TTC549 (cell line): Measurements from ENCODE around the gene CALHM1.
A peak's percentile ranks its signal among the peaks of the same experiment; 100 is the strongest.
"Not testable (repeated sequence)": the region's sequence is repeated elsewhere in the genome, so short reads cannot be mapped to it uniquely, and the experiment has no call there.

ENCODE experiments used
- FAIRE-seq: peaks from 2 replicates; lab custom pipeline; 2012; peaks lifted over from hg19 to GRCh38; lab: Jason Lieb, UNC

Gene CALHM1

DNA sequence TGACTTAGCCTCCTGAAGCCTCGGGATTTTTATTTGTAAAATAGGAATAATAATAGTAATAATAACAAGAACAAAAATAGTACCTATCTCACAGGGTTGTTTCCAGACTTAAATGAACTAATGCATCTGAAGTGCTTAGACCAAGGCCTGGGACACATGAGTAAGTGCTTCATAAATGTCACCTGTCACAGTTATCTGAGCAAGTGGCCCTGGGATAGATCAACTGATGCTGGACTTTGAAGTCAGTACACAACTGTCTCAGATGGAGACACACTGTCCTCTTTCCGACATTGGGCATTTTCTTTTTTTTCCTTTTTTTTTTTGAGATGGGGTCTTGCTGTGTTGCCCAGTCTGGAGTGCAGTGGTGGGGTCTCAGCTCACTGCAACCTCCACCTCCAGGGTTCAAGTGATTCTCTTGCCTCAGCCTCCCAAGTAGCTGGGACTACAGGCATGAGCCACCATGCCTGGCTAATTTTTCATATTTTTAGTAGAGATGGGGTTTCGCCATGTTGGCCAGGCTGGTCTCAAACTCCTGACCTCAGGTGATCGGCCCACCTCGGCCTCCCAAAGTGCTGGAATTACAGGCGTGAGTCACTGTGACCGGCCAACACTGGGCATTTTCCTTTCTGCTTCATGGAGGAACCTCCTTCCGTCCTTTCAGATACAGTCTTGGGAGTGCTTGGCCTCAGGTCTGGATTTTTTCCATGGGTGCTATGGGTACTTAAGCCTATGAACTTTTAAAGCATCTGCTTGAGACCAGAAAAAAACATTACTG lies 28.1 kb upstream of the CALHM1 start:
- not testable (repeated sequence) for FAIRE-seq

DNA sequence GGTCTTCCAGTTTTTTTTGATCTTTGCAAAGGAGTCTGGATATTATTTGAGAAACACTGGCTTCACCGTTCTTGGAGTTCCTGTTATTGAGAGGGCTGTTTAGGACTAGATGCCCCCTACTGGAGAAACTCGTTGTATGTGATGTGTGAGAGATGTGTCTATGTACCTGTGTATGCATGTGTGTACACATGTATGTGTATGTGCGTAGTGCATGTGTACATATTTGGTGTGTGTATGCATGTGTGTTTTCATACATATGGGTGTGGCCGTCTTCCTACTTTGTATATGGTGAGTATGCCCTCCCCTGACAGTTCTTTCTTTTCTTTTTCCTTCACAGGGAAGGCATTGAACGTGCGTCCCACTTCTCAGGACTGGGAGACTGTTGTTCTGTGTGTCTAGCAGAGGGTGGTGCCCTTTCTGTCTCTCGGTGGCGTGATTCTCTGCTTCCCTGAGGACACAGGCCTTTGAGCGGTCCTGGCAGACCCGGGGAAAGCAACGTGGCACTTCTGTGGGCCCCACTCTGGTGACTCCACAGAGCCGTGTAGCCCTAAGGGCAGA lies 23.4 kb upstream of the CALHM1 start:
- peak; percentile 62 for FAIRE-seq

DNA sequence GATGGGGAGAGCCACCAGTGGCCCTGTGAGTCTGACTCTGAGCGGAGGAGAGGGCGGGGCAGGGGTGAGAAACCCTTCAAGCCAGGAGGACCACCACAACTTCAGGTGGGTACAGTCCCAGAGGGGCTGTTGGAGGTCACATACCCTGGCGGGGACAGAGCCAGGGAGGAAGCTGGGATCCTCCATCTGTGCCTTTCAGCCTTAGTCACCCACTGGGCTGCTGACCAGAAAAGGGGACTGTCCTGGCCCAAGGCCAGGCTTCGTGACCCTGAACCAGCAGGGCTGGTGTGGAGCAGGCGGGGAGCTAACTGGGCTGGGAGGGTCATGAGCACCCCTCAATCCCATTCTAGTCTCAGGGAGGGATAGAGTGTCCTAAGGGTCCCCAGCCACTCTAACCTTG lies 21.8 kb upstream of the CALHM1 start:
- FAIRE-seq, result no peak

DNA sequence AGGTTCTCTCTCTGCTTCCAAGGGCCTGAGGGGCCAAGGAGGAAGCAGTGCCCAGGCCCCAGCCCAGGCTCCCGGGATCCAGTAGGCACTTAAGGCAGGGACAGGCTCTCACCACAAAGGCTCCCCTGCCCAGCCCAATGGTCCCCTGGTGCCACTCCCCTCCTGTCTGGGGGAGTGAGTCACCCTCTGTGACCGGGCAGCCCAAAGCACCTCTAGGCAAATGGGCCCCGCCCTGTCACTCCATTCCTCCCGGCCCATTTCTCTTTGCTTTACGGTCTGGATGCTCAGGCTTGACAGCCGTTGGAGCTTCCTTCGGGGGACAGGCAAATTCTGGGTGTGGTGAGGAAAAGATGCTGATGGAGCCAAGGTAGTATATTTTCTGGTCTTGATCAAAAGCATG lies 20.4 kb upstream of the CALHM1 start, which contains the start of gene CALHM3:
Gene CALHM3, minus strand, starts transcription at position 106 of the 400 bp plus-strand sequence. CDS start 208 bp downstream, outside the sequence.
- FAIRE-seq, result no peak

DNA sequence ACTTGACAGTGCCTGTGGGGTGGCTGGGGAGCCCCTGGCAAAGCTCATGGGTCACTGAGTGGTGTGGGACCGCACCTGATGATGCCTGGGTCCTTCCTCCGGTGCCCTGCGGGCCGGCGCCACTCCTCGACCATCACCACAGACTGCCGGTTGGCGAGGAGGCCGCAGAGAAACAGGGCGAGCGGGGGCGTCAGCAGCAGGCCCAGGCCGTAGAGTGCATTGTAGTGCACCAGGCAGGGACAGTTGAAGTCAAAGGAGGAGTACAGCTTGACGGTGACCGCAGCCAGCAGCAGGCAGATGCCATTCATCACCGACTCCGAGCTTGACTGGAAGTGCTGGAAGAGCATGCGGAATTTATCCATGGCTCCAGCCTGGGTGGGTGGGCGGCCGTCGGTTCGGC lies 20.0 kb upstream of the CALHM1 start:
- no peak for FAIRE-seq

DNA sequence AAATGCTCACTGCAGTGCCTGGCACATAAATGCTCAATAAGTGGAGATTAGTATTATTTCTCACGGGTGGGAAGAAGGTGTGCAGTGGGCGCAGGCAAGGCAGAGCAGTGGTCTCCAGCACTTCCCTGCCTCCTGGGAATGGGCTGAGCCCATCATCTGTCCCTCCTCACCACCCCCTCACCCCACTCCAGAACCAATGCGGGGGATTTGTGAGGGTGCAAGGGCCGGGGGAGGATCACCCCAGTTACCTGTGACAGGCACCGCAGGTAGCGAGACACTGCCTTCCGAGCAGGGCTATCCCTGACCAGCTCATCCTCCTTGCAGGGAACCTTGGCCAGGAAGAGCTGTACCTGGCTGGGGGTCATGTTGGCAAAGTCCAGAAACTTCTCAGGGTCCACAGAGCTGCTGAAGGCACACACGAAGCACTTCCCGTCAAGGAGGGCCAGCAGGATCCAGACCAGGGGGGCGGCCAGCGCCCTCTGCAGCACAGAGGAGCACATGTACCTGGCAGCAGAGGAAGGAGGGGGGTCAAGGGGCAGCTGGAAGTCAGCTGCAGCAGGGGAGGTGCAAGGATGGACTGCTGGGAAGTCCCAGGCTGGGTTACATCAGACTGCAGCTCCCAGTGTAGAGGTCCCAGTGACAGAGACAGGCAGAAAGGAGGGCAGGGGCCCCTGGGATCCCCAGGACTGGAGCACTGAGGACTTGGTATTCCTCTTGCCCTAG lies 17.5 kb upstream of the CALHM1 start:
- FAIRE-seq, result no peak

DNA sequence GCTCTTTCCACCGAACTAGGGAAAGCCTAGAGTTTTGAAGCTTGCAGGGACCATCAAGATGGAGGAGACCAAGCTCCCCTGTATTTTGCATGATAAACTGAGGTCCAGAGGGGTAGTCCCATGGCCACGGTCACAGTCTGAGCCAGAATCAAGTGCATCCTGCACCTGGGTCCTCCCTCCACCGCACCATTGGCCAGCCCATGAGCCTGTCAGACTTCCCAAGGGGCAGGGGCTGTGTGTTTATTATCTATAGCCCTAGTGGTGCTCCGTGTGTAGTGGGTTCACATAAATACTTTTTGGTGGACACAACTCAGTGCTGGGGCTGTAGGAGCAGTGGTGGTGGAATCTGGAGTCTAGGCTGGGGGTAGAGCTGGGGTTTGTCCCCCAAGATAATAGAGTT lies 16.7 kb upstream of the CALHM1 start:
- FAIRE-seq, result no peak

DNA sequence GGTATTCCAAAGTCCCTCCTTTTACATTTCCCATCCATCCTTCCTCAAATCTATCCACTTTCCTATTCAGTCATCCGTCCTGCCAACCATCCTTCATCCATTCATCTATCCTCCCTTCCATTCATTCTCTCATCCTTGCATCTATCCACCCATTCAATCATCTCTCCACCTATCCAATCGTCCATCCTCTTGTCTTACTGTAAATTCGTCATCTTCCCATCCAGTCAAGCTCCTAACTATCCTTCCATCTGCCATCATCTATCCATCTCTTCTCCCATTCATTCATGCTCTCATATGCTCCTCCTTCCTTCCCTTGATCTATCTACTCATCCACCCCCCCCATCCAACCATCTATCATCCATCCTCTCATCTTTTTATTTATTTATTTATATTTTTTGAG lies 15.4 kb upstream of the CALHM1 start:
- FAIRE-seq, result no peak

DNA sequence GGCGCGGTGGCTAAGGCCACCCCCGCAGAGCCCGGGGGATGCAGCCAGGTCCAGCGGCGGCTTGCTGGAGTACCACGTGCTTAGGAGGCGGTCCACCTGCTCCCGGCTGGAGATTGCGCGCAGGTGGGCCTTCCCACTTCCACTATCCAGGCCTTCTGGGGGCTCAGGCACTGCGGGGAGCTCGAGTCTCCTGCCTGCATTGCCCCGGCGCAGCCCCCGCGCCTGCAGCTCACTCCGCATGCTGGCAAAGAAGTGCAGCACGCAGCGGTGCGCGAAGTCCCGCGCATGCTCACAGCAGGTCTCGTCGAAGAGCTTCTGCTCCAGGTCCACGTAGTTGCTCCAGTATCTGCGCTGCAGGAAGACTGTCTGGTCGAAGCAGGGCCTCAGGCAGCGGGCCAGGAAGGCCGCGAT lies 14.6 kb upstream of the CALHM1 start:
- FAIRE-seq, result no peak

DNA sequence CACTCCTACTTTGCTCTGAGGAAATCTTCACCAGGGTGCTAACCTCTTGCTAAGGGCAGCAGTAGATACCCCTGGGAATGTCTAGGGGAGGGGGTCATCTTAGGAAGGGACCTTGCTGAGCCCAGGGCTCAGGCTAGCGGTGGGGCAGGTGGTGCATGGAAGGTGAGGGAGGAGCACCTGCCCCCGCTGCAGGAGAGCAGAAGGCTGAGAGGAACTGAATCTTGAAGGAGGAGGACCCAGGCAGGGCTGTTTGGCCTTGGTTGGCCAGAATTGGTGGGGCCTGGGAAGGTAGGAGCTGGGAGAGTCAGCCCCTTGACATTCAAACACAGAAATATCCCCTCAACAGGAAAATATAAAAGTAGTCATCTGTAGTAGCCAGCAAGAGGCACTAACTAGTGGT lies 13.3 kb upstream of the CALHM1 start:
- FAIRE-seq, result no peak

DNA sequence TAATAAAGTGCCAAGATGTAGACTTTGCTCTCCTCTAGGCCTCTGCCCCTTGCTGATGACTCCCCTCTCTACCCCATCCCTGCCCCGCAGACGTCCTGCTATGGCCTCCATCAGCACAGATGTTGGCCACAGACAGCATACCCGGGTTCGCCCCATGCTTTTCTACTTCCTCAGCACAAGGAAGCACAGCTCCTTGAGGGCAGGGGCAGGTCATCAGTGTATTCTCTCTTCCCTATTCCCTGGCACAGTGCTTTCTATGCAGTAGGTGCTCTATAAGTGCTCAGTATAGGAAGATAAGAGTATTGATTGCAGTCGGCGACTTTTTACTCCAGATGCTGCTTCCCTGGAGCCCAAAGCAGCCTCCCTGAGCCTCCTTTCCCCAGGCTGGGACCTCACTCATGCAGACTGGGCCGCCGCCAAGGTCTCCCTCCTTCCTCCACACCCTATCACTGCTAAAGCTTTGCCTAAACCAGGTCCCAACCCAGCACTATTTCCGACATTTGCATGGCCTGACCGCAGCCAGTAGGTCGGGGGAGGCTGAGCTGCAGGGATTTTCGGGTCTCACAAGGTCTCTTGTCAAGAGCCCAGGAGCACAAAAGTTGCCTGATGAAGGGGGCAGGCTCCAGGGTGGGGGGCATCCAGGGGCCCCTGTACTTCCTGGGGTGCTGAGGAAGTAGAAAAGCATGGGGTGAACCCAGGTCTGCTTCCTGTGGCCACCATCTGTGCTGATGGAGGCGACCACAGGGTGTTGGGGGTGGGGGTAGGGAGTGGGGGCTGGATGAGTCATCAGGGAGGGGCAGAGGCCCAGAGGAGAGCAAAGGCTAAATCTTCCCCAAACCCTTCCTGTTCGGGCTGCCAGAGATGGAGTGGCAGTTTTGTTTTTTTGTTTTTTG lies 12.3 kb upstream of the CALHM1 start:
- FAIRE-seq, result no peak

DNA sequence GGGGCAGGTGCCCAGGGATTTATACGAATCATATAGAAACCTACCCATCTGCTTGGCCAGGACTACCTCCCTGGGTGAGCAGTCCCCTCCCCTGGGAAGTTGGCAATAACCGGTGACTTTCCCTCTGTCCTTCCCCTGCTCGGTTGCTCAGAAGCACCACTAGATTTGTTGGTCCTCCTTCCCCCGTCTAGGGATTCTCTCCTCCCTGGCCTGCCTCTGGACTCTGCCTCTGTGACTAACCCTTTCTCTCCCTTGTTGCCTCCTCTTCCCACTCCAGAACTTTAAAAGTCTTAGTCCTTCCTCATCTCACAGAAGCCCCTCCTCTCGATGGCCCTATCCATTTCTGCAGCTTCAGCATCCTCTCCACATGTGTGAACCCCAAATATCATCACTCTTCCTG lies 10.5 kb upstream of the CALHM1 start:
- no peak for FAIRE-seq

DNA sequence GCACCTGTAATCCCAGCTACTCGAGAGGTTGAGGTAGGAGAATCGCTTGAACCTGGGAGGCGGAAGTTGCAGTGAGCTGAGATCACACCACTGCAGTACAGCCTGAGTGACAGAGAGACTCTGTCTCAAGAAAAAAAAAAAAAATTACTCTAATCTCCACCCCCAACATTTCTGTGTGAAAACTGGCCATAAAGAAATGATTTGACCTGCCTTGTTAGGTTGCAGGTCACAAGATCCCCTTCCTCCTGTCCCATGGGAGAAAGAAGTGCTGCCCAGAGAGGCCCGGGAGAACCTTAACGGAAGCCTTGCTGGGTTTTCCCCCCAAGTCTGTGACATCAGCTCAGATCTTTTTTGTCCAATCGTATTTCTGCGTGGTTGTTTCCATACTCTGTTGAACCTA lies 8.7 kb upstream of the CALHM1 start:
- no peak for FAIRE-seq

DNA sequence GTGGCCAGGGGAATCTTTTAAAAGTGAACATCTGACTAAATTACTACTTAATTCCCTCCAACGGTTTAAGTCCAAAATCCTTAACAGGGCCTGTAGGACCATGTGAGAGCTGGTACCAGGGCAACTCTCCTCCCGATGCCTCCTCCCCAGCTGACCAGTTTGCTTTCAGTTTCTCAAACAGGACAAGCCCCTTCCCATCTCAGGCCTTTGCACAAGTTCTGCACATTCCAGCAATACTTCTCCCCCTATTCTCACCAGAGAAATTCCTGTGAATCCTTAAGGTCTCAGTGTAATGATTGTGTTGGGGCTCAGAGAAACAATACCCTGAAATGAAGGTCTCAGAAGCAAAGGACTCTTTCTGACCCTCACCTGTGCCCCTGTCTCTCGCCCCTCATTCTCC lies 8.0 kb upstream of the CALHM1 start:
- FAIRE-seq, result no peak

DNA sequence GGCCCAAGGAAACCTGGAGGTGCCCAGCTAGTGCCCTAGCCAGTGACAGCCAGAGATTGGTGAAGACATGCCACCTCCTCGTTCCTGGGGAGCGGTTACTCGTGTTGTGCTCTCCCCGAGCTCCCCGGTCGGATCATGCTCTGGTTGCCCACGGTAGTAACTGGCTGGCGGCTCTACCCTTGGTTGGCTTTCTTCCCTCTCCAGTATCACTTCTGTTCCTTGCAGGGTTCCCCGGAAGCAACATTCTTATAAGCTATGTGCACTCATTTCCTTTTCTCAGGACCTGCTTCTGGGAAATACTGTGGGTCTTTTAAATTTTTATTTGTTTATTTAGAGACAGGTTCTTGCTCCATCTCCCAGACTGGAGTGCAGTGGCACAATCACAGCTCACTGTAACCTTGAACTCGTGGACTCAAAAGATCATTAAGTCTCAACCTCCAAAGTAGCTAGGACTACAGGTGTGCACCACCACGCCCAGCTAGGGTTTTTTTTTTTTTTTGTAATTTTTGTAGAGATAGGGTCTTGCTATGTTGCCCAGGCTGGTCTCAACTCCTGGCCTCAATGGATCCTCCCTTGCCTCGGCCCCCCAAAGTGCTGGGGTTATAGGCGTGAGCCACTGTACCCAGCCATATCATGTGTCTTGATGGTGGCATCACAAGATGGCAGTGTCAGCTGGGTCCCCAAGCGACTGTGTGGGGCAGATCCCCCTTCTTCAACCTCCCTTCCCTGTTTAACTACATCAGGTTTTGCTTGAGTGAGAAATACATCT lies 6.9 kb upstream of the CALHM1 start:
- no peak for FAIRE-seq

DNA sequence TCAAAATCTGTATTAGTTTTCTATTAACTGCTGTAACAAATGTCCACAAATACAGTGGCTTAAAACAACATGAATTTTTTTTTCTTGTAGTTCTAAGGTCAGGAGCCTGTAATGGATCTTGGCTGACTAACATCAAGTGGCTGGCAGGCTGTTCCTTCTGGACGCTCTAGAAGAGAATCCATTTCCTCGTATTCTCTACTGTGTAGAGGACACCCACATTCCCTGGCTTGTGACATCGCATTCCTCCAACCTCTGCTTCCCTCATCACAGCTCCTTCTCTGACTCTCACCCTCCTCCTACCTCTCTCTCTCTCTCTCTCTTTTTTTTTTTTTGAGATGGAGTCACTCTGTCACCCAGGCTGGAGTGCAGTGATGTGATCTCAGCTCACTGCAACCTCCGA lies 4.8 kb upstream of the CALHM1 start:
- no peak for FAIRE-seq

DNA sequence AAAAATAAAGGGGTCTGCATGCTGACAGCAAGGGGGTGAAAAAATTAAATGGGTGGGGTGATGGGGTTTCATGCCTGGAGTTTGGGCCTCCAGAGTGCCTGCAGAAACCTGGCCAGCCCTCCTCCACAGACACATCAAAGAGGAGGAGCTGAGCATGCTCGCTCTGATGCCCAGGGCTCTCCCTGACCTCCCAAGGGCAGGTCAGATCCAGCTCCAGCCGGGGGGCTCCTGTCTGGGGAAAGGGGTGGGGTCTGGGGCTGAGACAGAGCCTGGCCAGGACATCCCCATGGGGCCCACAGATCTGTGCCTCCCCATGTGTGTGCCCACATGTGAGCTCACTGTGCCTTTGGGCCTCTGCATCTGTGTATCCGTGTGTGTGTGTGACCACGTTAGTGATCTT lies 915 bp upstream of the CALHM1 start:
- FAIRE-seq, result no peak

DNA sequence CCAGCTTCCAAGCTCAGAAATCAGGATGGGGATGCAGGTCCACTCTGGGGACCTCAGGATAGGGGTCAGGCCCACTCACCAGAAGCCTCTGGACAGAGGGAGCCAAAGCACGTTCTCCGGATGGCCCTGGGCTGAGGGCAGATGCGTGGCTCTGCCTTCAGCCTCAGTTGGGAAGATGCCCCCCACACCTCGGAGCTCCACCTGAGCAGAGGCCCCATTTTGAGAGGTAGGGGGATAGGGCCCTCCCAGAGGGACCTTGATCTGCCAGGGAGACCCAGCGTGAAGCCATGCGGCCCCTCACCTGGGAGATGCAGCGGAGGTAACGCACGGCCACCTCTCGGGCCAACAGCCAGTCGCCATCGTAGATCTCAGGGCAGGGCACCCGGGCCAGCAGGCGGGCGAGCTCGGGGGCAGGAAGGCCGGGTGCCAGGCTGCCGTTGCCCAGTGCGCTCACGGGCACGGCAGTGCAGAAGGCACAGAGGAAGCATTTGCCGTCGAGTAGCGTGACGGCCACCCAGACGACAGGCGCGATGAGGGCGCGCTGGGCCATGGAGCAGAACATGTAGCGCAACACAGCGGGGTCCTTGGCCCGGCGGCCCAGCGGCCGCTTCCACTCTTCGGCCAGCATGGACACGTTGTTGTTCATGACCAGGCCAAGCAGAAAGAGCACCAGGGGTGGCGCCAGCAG lies 660 bp downstream of the CALHM1 start:
- FAIRE-seq, result no peak

DNA sequence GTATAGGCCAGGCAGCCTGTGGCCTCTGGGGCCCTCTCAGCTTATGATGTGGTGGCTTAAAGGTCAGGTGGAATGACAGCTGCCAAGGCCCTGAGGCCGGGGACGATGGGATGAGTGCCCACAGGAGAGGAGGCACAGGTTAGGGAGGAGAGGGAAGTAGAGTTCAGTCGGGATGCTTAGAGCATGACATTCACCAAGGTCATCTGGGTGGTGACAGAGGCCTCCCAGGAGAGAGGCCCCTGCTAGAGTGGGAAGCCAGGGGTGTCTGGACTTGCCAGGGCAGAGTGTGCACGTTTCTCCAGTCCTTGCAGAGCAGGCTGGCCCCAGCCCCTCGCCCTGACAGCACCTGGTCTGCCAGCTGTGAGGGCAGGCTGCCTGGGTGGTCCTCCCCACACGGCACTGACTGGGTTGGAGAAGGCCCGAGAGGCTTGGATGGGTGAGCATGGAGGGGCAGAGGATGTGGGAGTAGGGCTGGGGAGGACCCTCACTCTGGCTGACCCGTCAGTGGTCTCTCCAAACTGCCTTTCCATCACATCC lies 1.5 kb downstream of the CALHM1 start:
- FAIRE-seq, result no peak

DNA sequence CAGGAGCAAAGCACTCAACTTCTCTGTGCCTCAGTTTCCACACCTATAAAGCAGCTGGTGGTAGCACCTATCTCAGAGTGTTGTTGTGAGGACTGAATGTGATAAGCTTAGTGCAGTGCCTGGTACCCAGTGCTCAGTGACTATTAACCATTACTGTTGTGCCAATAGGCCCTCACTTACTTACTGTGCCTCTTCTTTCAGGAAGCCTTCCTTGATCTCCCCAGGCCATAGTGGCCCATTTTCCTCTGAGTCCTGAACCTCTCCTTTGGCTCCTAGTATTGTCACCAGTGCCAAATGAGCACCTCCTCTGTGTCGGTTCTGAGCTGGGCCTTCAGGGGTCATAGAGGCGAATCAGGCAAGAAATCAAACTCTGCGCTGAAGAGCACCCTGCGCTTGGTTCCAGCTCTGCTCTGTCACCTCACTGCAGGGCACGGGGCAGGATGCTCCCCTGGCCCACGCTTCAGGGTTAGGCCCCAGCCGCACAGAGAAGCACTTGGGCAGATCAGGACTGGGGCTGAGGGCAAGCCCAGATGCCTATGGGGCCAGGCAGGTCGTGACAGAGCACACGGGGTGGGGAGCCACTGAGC lies 2.5 kb downstream of the CALHM1 start:
- no peak for FAIRE-seq
